Brain microvascular endothelial cell (primary cell): ENCODE measurements around the gene SACS.

ENCODE experiments used
- DNase-seq: peaks from one replicate; pipeline ENCODE4 v3.0.0-alpha.2; 2020
- H3K27ac ChIP-seq: fragments of 250-450 bp; sonication (Bioruptor Pico); 2 replicates; pipeline ENCODE4 v1.5.1; 2020; ENCODE audit warnings: mild to moderate bottlenecking, moderate library complexity
- H3K27me3 ChIP-seq: fragments of 250-450 bp; sonication (Bioruptor Pico); replicated peaks from 2 replicates; pipeline ENCODE4 v1.5.1; 2020; ENCODE audit warnings: mild to moderate bottlenecking
- H3K36me3 ChIP-seq: fragments of 250-450 bp; sonication (Bioruptor Pico); replicated peaks from 2 replicates; pipeline ENCODE4 v1.5.1; 2020; ENCODE audit warnings: mild to moderate bottlenecking
- H3K4me3 ChIP-seq: 2 replicates; pipeline ENCODE4 v1.5.1; 2011; ENCODE audit warnings: low read depth, mild to moderate bottlenecking, control low read depth, low read length, moderate library complexity
- CTCF ChIP-seq: IDR thresholded peaks from 2 replicates; pipeline ENCODE4 v1.5.1; 2011; ENCODE audit warnings: low read depth, mild to moderate bottlenecking, moderate library complexity, low read length, control low read depth, inconsistent platforms; ENCODE audit errors: missing control alignments
- in situ Hi-C: cut with HindIII; loops from 2 replicates; pipeline ENCODE4 v1.10.0; 2017; ENCODE audit warnings: low sequenced_read_pairs, low pct_ligation_motif_present

Gene SACS

DNA sequence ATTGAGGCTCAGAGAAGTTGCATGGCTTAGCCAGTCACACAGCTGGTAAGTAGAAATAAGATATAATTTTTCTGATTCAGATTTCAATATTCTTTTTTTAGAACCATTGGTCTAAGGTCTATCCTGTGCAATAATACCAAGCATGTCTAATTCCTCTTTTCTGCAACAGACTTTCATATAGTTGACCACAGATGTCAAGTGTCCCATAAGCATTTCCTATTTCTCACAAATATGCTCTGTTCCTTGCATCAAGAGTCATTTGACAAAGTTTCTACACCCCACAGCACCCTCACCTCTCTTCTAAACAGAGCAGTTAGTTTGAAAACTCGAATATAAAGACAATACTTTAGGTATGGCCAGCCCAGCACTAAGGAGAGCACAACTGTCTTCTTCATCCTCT is 26.8 kb upstream of the SACS start:
- DNase-seq, result no peak
- in situ Hi-C loops, result no loop called here
- no peaks in the 10 kb centered on the region for H3K27me3 ChIP-seq
- no peaks in the 10 kb centered on the region for H3K36me3 ChIP-seq
- H3K4me3 ChIP-seq, result no peak overlapping the region
- no peak overlapping the region for H3K27ac ChIP-seq
- TF ChIP-seq CTCF, result no peak

DNA sequence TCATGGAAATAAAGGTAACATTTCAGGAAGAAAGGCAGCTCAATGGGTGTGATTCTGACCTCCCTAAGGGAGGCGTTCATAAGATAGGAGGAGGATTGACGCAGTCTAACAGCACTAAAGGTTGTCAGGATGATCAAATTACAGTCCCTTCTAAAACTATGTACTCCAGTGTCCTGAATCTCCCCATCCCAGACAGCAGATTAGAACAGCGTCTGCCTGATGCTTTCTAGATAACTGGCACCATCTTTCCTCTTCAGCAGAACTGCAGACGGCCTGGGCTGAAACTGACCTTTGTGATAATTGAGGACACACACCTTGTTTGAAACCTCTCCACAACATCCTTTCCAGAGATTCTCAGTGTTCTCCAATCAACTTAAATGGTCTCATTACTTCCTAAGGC is 25.5 kb upstream of the SACS start:
- Histone ChIP-seq H3K27me3 (no peaks in the 10 kb centered on the region), H3K4me3 (no peak overlapping the region), H3K36me3 (no peaks in the 10 kb centered on the region), H3K27ac (no peak overlapping the region)
- in situ Hi-C loops, result no loop called here
- no peak for TF ChIP-seq CTCF
- no peak for DNase-seq

- Histone ChIP-seq H3K27ac (no peak overlapping the region), H3K4me3 (no peak overlapping the region), H3K27me3 (no peaks in the 10 kb centered on the region), H3K36me3 (no peaks in the 10 kb centered on the region)
- no peak for DNase-seq
- TF ChIP-seq CTCF, result no peak
- in situ Hi-C loops, result no loop called here
Observed at GRCh38 chr13:23456437-23457210, 23.1 kb upstream of the SACS start.

DNA sequence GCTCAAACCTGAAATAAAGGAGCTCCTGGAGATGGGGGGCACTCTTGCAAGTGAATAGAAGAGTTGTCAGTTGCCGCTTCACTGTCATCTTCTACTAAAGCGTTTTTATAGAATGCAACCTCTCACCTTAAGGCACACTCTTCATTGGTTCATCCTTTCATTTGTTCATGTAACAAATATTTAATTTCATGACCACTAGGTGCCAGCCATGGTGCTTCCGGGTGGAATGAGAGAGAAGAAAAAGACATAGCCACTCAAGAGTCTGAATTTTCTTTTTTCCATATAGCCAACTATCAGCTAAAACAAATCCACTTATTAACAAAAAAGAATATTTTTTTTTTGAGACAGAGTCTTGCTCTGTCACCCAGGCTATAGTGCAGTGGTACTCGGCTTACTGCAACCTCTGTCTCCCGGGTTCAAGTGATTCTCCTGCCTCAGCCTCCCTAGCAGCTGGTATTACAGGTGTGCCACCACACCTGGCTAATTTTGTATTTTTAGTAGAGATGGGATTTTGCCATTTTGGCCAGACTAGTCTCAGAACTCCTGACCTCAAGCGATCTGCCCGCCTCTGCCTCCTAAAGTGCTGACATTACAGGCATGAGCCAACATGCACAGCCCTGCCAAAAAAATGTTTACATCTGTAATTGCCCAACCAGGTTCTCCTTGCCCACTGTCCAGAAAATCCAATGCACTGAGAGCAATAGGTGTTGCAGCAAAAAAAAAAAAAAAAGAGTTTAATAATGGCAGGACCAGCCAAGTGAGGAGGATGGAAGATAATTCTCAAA is 22.1 kb upstream of the SACS start:
- DNase-seq, result no peak
- in situ Hi-C loops, result no loop called here
- no peaks in the 10 kb centered on the region for H3K27me3 ChIP-seq
- H3K4me3 ChIP-seq, result no peak overlapping the region
- no peaks in the 10 kb centered on the region for H3K36me3 ChIP-seq
- TF ChIP-seq CTCF, result peak; percentile 10
- H3K27ac ChIP-seq, result no peak overlapping the region

- no peak for TF ChIP-seq CTCF
Observed at GRCh38 chr13:23453132-23453531, 19.6 kb upstream of the SACS start.

More at GRCh38 chr13:23453132-23453531, 19.6 kb upstream of the SACS start:
- Histone ChIP-seq H3K36me3 (no peaks in the 10 kb centered on the region), H3K4me3 (no peak overlapping the region), H3K27ac (no peak overlapping the region), H3K27me3 (no peaks in the 10 kb centered on the region)
- DNase-seq, result no peak
- in situ Hi-C loops, result no loop called here
